Dendritic cell treated with granulocyte-macrophage colony-stimulating factor and Interleukin-4, amounts not matched to agents 40 ng/mL and 50 ng/mL, for 4 days (primary cell): ENCODE measurements around the gene CCDC194.

Source experiments
- H3K27ac Mint-ChIP-seq: one replicate; pipeline ENCODE4 v1.8.0; 2022; ENCODE audit warnings: mild to moderate bottlenecking, mixed read lengths
- H3K27me3 Mint-ChIP-seq: one replicate; pipeline ENCODE4 v1.8.0; 2022; ENCODE audit warnings: mild to moderate bottlenecking, mixed read lengths
- H3K36me3 Mint-ChIP-seq: one replicate; pipeline ENCODE4 v1.8.0; 2022; ENCODE audit warnings: low read depth, mixed read lengths
- H3K4me1 Mint-ChIP-seq: one replicate; pipeline ENCODE4 v1.8.0; 2022; ENCODE audit warnings: low read depth, mixed read lengths
- H3K4me3 Mint-ChIP-seq: one replicate; pipeline ENCODE4 v1.8.0; 2022; ENCODE audit warnings: mild to moderate bottlenecking, moderate library complexity, mixed read lengths
- H3K9me3 Mint-ChIP-seq: one replicate; pipeline ENCODE4 v1.8.0; 2022; ENCODE audit warnings: mixed read lengths
- intact Hi-C: fragments of 100-400 bp; cut with micrococcal nuclease; formaldehyde crosslinking; loops from one replicate; pipeline ENCODE4 v1.15.0; 2022

Gene CCDC194

DNA sequence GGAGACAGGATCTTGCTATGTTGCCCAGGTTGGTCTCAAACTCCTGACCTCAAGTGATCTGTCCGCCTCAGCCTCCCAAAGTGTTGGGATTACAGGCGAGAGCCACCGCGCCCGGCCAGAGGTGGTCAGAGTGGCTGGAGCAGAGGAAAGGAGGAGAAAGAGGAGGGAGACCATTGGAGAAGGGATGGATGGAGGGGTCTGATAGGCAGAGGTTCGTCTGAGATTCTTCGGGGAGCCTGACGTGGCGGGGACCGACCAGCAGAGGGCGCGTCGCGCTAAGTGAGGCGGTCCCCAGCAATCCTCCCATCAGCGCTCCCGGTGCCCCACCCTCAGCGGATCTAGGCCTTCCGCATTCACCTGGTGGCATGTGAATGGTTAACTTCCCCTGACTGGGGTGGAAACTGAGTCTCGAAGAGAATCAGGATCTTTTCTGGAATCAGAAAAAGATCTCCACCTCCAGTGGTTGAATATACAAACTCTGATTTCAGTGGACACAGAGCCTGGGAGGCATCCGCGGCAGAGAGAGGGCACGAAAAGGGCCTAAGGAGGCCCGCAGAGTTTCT is 47.8 kb downstream of the CCDC194 start:
- H3K9me3 Mint-ChIP-seq = no peaks in the 10 kb centered on the region
- H3K36me3 Mint-ChIP-seq = peaks cover 19% of the 10 kb centered on the region
- H3K27me3 Mint-ChIP-seq = peaks cover 39% of the 10 kb centered on the region
- intact Hi-C loops = loop anchor here (1.0 to 5.0 kb wide), 2 partner anchors 40 to 121 kb away; no protein-coding TSS in a partner anchor
- H3K27ac Mint-ChIP-seq = no peak overlapping the region
- H3K4me3 Mint-ChIP-seq = no peak overlapping the region
- peaks cover 27% of the 10 kb centered on the region for H3K4me1 Mint-ChIP-seq

DNA sequence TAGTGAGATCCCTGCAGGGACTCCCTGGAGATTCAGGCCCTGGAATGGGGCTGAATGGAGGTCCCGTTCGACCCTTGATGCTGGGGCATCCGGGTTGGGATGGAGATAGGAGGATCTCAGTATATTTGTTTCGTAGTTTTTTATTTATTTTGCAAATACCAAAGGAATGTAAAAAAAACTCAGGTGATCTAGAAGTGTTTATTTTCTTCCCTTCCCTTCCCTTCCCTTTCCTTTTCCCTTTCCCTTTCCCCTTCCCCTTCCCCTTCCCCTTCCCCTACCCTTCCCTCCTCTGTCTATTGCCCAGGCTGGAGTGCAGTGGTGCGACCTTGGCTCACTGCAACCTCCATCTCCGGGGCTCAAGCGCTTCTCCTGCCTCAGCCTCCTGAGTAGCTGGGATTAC is 52.2 kb downstream of the CCDC194 start:
- no peaks in the 10 kb centered on the region for H3K9me3 Mint-ChIP-seq
- no peak overlapping the region for H3K27ac Mint-ChIP-seq
- no peak overlapping the region for H3K4me3 Mint-ChIP-seq
- peaks cover 58% of the 10 kb centered on the region for H3K36me3 Mint-ChIP-seq
- H3K4me1 Mint-ChIP-seq = peaks cover 40% of the 10 kb centered on the region
- intact Hi-C loops = no loop called here
- peaks cover 3% of the 10 kb centered on the region for H3K27me3 Mint-ChIP-seq

DNA sequence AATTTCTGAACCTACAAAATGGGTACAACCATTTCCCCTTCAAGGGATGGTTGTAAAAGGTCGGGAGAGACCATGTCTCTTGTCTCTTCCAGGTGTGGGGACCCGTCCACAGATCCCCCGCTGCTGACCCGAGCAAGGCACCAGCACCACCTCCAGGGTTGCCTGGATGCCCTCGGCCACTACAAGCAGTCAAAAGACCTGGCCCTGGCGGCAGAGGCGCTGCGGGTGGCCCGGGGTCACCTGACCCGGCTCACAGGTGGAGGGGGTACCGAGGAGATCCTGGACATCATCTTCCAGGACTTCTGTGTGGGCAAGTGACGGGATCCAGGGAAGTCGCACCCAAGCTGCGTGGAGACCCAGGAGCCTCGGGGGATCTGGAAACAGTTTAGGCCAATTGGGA is 52.6 kb downstream of the CCDC194 start:
- H3K4me3 Mint-ChIP-seq = no peak overlapping the region
- peaks cover 63% of the 10 kb centered on the region for H3K36me3 Mint-ChIP-seq

DNA sequence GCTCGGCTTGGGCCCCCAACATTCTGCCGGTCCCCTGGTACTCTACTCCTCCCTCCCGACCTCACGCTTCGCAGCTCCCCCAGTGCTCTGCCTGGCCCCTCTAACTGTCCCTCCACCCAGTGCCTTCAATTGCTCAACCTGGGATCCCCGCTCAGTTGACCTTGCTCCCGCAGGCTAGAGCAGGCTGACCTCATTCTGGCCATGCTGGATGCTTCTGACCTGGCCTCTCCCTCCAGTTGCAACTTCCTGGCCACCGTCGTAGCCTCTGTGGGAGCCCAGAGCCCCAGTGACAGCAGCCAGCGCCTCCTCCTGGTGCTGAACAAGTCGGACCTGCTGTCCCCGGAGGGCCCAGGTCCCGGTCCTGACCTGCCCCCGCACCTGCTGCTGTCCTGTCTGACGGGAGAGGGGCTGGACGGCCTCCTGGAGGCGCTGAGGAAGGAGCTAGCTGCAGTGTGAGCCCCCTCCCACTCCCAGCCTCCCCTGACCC is 53.1 kb downstream of the CCDC194 start:
- no peaks in the 10 kb centered on the region for H3K9me3 Mint-ChIP-seq
- no peaks in the 10 kb centered on the region for H3K27me3 Mint-ChIP-seq
- no peak overlapping the region for H3K27ac Mint-ChIP-seq
- H3K4me1 Mint-ChIP-seq = peaks cover 41% of the 10 kb centered on the region
- no peak overlapping the region for H3K4me3 Mint-ChIP-seq
- peaks cover 64% of the 10 kb centered on the region for H3K36me3 Mint-ChIP-seq
- intact Hi-C loops = no loop called here

More for the DNA sequence above, 52.6 kb downstream of the CCDC194 start:
- Mint-ChIP-seq H3K9me3 (no peaks in the 10 kb centered on the region), H3K27me3 (peaks cover 2% of the 10 kb centered on the region), H3K27ac (no peak overlapping the region), H3K4me1 (peaks cover 41% of the 10 kb centered on the region)
- intact Hi-C loops = no loop called here
